ENCODE data around the gene MKNK1.

DNA sequence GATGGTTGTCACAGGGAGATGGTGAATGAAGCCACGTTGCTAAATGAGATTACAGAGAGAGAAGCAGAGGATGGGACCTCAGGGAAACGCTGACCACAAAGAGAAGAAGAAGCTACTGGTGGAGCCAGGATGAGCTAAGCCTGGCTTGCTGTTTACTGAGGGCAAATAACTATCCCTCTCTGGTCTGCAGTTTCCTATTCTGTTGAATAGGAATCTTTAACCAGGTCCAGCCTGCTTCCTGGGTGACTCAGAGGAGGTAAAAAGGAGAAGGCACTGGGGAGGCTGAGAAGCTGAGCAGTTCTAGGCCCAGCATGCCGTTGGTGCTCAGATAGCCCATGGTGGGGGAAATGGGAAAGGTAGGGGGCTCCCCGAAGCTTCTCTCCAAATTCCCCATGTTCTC lies 84.9 kb downstream of the MKNK1 start:
- TF ChIP-seq POLR2AphosphoS5 (IDR thresholded peaks at IDR 0.05) (no peak), EP300 (IDR thresholded peaks at IDR 0.05) (no peak)
- TF ChIP-seq, protein P1, sequence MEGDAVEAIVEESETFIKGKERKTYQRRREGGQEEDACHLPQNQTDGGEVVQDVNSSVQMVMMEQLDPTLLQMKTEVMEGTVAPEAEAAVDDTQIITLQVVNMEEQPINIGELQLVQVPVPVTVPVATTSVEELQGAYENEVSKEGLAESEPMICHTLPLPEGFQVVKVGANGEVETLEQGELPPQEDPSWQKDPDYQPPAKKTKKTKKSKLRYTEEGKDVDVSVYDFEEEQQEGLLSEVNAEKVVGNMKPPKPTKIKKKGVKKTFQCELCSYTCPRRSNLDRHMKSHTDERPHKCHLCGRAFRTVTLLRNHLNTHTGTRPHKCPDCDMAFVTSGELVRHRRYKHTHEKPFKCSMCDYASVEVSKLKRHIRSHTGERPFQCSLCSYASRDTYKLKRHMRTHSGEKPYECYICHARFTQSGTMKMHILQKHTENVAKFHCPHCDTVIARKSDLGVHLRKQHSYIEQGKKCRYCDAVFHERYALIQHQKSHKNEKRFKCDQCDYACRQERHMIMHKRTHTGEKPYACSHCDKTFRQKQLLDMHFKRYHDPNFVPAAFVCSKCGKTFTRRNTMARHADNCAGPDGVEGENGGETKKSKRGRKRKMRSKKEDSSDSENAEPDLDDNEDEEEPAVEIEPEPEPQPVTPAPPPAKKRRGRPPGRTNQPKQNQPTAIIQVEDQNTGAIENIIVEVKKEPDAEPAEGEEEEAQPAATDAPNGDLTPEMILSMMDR (IDR thresholded peaks at IDR 0.05) = no peak

Measured in suprapubic skin (tissue), 4 donors.